GM19193 (cell line): Measurements from ENCODE around the gene MAT2A.
A peak's percentile ranks its signal among the peaks of the same experiment; 100 is the strongest.

Experiments used
- POLR2A ChIP-seq: IDR thresholded peaks from 4 replicates; pipeline ENCODE4 v1.6.1; 2011; ENCODE audit not compliant: insufficient read depth, insufficient read length; ENCODE audit errors: extremely low read depth

MAT2A gene

GRCh38 chr2:85580206-85580605 lies 41.2 kb downstream of the MAT2A start:
- no peak for TF ChIP-seq POLR2A

- TF ChIP-seq POLR2A = no peak
These were observed 43.5 kb downstream of the MAT2A start for GRCh38 chr2:85582492-85582891.

- TF ChIP-seq POLR2A = no peak
These were observed 44.8 kb downstream of the MAT2A start for GRCh38 chr2:85583667-85584353.

GRCh38 chr2:85584354-85584856 lies 45.4 kb downstream of the MAT2A start, which contains the start of gene VAMP5:
Gene VAMP5 (plus strand): TSS chr2:85584431. CDS start chr2:85584491, 60 bp downstream.
- peak; percentile 57 for TF ChIP-seq POLR2A

GRCh38 chr2:85584857-85585780 lies 46.2 kb downstream of the MAT2A start:
- TF ChIP-seq POLR2A = no peak

- TF ChIP-seq POLR2A = no peak
These were observed 46.8 kb downstream of the MAT2A start for GRCh38 chr2:85585781-85586105.

GRCh38 chr2:85588236-85588635 lies 49.3 kb downstream of the MAT2A start:
- no peak for TF ChIP-seq POLR2A

- no peak for TF ChIP-seq POLR2A
These were observed 49.7 kb downstream of the MAT2A start for GRCh38 chr2:85588645-85589044.

- no peak for TF ChIP-seq POLR2A
These were observed 50.2 kb downstream of the MAT2A start for GRCh38 chr2:85589181-85589580.

- no peak for TF ChIP-seq POLR2A
These were observed 51.2 kb downstream of the MAT2A start for GRCh38 chr2:85589982-85590791.

- TF ChIP-seq POLR2A = no peak
These were observed 52.0 kb downstream of the MAT2A start for GRCh38 chr2:85590950-85591349.

GRCh38 chr2:85591563-85591962 lies 52.6 kb downstream of the MAT2A start:
- TF ChIP-seq POLR2A = no peak

- no peak for TF ChIP-seq POLR2A
These were observed 54.1 kb downstream of the MAT2A start for GRCh38 chr2:85593023-85593422.
